COR-L47 (cell line): ENCODE measurements around the gene SLCO1A2.

Experiments used
- DNase-seq: peaks from one replicate; lab custom pipeline; 2025; lab: John Stamatoyannopoulos, UW

Gene SLCO1A2

GRCh38 chr12:21219206-21219605 lies 115.5 kb downstream of the SLCO1A2 start:
- DNase-seq = no peak
